Measurements from ENCODE around the gene HADH.
"Not testable (repeated sequence)": the region's sequence is repeated elsewhere in the genome, so short reads cannot be mapped to it uniquely, and the experiment has no call there.

HADH gene
- 11.8 to 14.2 reads per million in 2 donors for total RNA-seq

DNA sequence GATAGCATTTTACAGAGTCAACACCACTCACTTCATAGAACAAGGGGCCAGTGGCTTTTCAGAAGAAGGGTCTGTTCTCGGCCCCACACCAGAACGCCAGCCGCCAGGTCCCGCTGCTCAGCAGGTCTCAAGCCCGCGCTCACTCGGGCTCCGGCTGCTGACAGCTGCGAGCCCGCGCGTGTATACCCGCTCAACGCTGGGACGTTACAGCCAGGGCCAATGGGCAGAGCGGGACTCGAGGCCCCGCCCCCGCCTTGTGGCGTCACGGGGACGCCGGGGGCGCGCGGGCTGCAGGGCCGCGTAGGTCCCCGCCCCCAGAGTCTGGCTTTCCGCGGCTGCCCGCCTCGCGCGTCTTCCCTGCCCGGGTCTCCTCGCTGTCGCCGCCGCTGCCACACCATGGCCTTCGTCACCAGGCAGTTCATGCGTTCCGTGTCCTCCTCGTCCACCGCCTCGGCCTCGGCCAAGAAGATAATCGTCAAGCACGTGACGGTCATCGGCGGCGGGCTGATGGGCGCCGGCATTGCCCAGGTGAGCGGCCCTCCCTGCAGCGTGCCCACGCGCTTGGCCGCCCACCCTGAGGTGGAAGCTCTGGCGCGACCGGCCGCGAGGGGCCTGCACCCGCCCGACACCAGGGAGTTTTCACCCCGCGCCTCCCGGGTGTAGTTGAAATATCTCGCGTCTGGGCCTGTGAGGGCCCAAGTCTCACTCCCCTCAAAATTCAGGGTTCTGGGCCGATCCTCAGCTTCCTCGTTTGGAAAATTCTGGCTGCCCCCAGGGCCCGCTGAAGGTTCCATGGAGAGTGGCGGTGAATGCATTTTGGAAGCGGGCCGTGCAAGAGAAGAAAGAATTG lies at the start of gene HADH:
Gene HADH, plus strand, starts transcription at position 353 of the 850 bp plus-strand sequence. Its CDS starts 44 bp downstream, at position 397.
- DNase-seq: peak; percentile 87 to 96 (median 91)

DNA sequence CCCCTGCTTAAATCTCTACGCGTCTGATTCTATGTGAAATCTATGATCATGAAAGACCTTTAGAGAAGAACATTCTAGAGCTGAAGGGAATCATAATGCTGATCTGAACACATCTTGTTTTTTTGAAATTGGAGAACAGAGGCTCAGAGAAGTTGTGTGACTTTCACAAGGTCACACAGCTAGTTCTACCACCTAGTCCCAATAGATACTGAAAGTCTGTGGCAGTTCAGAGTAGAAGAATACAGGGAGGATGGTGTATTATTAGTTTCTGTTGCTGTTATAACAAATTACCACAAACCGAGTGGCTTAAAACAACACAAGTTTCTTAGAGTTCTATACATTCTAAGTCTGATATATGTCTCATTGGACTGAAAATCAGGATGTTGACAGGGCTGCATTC lies 43.9 kb upstream of the HADH start:
- DNase-seq: no peak

DNA sequence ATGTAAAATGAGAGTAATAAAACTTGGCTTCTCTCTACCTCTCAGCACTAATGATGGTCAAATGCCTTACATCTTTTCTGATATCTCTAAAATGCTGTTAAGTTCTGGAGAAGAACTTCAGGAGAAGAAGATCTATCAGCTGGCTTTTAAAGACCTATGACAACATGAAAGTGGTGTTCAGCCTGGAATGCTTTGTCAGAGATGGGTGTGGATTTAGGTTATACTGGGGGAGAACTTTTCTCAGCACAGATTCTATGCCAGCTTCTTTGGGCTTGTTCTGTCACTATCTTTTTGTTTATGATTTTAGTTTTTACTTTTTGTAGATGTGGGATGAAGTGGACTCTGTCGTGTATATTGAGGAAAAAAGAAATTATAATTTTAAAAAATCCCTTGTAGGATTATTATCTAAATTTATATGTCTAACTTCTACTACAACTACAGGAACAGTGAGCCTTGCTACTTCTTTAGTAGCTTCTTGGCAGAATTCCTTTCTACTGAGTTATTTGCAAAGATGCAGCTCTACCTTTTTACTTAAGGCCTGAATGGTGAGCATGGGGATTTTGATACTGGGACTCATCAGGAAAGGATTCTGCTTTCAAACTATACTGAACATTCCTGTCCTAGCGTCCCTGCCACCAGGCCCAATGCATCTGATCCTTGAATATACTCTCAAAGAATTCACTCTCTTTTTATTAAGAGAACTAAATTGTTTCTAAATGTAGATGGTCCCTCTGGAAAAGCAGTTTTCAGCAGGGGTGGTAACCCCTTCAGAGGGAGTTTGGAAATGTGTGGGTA lies 38.7 kb upstream of the HADH start:
- DNase-seq: no peak

DNA sequence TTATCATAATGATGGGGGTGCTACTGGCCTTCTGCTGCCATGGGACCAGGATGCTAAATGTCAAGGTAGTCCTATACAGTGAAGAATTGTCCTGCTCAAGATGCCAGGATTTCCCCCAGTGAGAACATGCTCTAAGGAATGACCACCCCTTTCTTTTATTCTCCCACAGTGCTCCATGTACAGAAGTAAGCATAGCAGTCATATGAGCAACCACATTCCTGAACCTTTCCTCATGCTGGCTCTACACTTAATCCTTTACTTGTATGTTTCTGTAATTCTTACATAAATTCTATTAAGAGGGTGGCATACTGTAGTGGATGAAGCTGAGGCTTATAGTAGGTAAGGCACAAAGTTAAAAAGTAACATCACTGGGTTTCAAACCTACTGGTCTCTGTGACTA lies 38.1 kb upstream of the HADH start:
- DNase-seq: no peak

DNA sequence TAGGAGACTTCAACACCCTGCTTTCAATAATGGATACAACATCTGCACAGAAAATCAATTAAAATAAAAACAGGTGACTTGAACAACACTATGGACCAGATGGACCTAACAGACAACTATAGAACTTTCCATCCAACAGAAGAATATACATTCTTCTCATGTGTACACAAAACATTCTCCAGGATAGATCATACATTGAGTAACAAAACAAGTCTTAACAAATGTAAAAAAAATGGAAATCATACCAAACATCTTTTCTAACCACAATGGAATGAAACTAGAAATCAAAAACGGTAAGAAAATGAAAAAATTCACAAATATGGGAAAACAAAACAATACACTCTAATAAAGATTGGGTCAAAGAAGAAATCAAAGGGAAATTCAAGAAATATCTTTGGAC lies 33.7 kb upstream of the HADH start:
- DNase-seq: no peak

DNA sequence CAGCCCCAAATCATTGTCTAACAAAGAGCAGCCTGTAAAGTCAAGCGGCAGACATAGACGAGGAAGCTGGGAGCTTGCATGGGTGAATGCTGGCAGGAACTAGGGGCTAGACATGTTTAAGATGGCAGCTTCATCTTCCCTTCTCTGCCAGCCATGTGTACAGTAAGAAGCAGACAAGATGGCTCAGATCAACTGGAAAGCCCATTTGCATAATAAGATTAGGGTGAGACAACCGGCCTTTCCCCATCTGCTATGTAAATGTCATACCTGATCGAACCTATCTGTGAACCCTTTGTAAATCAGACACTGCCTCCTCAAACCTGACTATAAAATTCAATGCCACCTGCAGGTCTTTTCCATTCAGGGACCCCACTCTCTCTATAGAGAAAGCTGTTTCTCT lies 22.8 kb upstream of the HADH start:
- no peak for DNase-seq

DNA sequence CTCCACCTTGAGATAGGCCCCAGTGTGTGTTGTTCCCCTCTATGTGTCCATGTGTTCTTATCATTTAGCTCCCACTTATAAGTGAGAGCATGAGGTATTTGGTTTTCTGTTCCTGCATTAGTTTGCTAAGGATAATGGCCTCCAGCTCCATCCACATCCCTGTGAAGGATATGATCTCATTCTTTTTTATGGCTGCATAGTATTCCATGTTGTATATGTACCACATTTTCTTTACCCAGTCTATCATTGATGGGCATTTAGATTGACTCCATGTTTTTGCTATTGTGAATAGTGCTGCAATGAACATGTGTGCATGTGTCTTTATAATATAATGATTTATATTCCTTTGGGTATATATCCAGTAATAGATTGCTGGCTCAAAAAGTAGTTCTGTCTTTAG lies 22.2 kb upstream of the HADH start:
- not testable (repeated sequence) for DNase-seq

DNA sequence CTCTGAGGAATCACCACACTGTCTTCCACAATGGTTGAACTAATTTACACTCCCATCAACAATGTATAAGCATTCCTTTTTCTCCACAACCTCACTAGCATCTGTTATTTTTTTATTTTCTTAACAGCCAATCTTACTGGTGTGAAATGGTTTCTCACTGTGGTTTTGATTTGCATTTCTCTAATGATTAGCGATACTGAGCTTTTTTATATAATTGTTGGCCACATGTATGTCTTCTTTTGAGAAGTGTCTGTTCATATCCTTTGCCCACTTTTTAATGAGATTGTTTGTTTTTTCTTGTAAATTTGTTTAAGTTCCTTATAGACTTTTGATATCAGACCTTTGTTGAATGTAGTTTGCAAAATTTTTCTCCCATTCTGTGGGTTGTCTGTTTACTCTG lies 21.8 kb upstream of the HADH start:
- not testable (repeated sequence) for DNase-seq

DNA sequence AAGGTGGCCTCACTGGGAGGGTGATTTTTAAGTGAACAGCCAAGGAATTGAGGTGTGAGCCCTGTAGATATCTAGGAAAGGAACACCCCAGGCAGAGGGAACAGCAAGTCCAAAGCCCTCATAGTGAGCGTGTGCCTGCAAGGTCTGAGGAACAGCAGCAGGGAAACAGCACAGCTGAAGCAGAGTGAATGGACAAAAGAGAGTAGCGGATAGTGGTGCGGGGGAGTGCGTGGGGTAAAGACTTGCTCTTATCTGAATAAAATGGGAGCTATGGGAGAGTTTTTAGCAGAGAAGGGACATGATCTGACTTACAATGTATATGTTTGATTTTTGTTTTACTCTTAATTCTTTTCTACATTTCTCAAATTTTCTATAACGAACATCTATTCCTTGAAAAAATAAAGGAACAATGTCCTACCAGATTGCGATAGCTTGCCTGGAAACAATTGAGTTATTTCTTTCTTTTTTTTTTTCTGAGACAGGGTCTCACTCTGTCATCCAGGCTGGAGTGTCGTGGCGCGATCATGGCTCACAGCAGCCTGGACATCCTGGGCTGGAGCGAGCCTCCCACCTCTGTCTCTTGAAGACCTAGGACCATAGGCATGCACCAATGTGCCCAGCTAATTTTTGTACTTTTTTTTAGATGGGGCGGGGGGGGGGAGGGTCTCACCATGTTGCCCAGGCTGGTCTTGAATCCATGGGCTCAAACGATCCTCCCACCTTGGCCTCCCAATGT lies 19.5 kb upstream of the HADH start:
- DNase-seq: no peak

DNA sequence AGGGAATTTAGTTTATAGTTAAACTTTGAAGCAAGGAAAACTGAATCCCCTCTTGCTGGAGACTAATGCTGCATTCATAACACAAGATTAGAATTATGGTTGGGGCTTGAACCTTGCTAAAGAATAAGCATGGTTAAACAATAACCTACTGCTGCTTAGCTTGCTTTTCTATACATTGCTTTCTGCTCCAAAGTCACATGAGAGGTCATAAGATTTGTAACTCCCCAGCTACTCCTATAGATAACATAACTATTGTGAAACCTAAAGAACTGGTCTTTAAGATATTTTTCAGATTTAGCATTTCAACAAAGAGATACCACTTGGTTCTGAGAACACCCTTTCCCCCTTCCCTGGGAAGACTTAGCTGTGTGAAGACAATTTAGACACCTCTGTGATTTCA lies 17.1 kb upstream of the HADH start:
- no peak for DNase-seq

DNA sequence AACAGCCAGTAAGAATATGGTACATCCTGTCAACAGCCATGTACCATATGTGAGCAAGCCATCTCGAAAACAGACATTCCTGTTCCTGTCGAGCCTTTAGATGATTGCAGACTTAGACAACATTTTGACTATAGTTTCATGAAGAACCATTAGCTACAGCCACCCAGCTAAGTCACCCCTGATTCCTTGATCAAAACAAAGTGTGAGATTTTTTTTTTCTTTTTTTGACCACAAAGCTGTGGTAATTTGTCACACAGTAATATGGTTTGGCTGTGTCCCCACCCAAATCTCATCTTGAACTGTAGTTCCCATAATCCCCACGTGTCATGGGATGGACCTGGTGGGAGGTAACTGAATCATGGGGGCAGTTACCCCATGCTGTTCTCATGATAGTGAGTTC lies 15.2 kb upstream of the HADH start:
- peak in 1 of 5 experiments; percentile 5 for DNase-seq

DNA sequence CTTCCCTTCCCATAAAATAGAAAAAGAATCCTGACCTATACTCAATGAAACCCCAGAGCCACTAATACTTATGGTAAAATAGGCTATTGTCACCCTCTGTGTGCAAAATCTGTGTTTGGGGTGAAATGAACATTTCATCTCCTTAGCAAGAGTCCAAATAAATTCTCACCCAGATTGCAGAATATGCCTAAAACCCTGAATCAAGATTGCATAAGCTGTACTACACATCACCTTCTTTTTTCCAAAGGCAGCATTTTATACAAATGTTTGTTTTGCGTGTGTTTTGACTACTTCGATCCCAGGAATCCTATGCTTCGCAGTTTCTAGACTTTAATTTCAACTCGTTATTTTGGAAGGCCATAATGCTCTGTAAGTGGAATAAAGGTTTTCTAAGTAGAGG lies 12.2 kb upstream of the HADH start:
- DNase-seq: no peak

DNA sequence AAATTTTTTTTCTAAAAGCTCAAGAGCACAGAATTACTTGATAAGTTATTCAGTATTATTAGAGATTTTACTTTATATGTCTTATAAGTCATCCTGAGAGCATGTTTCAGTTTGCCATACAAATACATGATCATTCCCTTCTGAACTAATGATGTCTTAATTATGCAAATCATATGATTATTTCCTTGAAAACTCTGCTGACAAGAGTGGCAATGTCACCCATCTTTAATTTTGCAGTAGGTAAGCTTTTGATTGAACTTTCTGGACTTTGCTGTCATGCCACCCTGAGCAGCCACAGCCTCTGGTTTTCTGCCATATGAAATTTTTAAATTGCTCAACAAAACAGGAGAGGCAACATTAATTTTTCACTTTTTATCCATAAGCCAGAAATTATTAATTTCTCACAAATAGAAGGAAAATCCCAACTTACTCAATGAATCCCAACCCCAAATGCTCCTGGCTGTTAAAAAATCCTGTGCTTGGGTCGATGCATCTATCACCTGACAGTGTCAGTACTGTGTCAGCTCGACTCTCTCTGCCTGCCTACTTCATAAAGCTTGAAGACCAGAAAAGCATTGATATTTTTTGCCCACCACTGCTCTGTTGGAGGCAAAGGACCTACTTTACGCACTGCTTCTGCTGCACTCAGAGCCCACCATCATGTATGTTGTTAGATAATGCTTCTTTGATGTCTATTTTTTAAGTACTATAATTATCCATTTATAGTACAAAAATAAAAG lies 11.6 kb upstream of the HADH start:
- no peak for DNase-seq

DNA sequence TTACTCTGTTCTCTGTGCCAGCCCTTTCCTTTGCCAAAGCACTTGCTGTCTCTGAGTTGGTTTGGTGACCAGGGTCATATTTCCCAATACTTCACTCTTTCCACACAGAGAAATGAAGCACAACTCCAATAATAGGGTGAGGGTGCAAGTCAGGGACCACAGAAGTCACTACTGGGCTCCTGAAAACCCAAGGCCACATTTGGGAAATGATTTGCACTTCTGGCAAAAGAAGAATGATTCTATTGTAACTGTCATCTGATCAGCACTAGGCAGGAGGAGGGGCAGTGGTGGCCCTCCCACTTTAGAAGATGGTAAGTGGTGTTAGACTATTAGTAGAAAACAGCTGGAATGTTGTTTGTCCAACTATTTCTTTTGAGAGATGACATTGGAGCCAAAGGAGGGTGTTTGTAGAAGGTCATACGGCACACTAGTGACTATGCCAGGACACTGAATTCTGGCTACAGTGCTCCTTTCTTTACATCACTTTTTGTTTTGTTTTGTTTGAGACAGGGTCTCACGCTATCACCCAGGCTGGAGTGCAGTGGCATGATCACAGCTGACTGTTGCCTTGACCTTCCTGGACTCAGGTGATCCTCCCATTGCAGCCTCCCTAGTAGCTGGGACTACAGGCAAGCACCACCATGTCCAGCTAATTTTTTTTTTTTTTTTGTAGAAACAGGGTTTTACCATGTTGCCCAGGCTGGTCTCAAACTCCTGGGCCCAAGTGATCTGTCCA lies 10.8 kb upstream of the HADH start:
- DNase-seq: no peak

DNA sequence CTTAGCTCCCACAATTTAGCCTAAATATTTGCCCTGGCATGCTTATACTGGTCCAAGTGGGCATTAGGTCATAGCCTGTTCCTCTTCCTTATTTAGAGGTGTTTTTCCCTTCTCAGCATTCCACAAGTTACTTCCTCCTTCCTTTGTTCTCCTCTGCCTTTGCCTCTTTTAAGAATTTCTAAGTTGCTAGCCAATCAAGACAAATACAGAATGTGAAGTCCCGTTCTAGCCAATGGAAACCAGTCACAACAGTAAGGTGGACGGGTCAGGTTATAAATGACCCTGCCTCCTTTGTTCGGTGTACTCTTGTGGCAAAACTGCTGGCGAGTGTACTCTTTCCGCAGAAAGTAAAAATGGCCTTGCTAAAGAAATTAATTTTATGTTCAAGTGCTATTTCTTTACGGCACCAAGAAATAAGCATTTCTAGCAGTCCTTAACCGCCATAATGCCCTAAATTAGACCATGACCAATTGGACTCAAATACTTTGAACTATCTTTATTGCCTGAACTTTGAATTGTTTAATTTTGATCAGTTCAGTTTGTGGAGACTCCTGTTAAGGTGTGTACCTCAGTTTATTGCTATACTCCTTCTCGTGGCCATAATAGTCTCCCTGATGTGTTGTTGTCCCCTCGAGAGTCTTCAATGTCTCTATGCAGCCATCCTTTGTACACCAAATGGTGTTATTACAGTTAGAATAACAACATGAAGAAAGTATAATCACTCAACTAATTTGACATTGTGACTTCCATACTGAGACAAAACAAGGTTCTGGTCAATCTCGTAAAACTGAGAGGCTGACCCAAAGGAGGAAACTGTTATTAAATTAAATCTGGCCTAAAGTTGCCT lies 1.6 kb upstream of the HADH start:
- no peak for DNase-seq

DNA sequence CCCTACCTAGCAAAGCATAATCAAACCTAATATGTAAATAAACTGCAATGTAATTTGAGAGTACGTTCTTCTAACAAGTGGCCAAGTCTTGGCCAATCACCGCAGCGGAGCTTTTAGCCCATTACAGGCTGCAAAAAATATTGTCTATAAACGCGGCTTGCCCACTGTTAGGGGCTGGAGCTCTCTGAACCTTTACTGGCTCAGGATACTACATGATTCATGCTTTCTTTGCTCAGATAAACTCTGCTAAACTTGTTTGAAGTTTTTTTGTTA lies 990 bp upstream of the HADH start:
- no peak for DNase-seq

DNA sequence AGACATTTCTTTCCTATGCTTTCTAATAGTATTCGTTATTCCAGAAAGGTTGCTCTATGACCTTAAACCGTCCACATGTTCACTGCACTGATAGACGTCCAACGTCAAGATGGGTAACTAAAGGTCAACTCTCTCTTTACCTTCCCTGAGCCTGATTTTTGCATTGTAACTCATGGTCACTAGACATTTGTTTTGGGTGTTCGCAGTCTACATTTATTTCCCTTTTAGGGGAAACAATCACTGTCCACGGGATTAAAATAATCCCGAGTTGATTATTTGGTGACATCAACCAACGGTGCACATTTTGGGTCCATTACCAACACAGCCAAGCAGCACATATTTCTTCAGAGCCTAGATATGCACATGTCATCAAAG lies 540 bp upstream of the HADH start:
- no peak for DNase-seq

DNA sequence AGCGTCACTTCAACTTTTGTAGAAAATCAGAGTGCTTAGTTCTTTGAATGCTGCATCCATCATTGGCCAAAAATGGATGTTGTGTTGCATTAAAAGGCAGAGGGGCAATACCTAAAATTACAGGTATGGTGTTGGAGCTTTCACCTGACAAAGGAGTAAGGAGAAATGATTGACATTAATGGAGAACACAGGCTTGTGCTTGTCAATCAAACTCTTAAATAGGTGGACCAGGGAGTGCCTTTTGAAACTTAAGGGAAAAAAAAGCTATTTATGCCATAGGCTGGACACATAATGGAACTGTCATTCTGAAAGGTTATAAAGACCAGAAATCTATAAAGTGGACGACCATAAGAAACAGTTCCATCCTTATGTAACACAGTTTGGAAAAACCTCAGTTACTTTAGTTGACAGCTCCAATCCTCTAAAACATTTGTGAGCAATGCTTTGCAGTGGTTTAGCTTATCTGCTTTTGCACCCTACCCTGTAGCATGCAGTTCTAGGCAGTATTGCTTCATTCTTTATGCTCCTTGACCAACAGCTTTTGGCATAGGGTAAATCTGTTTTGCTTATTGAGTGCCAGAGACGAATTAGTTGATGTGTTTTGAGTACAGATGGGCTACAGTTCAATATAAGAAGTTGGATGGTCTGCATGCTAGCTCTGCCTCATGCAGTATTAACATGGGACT lies 2.4 kb downstream of the HADH start:
- no peak for DNase-seq

DNA sequence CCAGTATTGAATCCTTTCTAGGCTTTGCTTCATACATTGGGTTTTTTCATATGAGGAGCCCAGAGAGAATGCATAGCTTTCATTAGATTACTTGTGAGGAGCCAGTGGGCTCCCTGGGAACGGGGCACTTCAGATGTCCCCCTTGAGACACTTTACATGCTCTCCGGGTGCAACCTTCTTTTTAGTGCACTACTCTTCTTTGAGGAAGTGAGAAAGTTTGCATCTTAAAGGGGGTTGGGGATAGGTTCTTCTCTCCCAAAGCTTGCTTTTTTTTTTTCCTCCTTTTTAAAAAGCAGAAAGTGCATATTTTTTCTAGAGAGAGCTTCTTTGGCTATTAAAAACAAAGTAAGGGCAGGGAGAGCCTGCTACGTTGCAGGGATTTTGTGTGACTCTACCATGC lies 4.3 kb downstream of the HADH start:
- DNase-seq: no peak

DNA sequence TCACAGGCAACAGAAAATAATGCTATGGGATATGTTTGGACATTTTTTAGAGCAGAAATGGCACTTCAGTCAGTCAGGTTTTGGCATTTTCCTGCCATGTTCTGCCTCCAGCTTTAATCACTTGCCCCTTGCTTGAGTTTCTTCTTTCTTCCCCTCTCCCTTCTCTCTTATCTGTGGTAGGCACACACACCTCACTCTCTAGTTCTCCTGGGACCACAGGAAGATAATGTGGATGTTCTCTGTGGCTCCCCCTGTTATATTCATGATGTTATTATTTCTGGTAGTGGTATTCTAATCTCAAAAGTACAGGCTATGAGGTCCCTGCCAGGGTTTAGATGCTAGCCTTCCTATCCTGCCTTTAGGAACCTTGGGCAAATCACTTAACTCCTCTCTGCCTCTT lies 5.2 kb downstream of the HADH start:
- DNase-seq: no peak

All from T-helper 2 cell (primary cell).